ENCODE measurements around the gene PIK3R2. TPM values are rescaled to one million over a fixed set of nuclear protein-coding genes. Genes with fewer than 3 reads are reported as not detected.
"Not testable (repeated sequence)": the region's sequence is repeated elsewhere in the genome, so short reads cannot be mapped to it uniquely, and the experiment has no call there.

The PIK3R2 gene
- total and polyA plus RNA-seq, 2 experiments from 2014 or later, result 8.5 to 66.6 TPM

DNA sequence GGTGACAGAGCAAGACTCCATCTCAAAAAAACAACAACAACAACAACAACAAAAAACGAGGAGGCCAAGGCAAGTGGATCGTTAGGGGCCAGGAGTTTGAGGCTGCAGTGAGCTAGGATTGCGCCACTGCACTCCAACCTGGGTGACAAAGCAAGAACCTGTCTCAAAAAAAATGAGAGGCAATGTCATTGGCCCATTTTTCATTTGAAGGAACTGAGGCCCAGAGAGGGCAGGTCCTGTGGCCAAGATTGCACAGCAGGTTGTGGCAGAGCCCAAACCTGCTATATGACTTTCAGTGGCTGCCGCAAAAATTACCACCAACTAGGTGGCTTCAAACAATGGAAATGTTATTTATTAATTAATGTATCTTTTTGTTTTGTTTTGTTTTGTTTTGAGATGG lies 5.5 kb downstream of the PIK3R2 start (continued):
- no peak for TF ChIP-seq CTCF (conservative IDR thresholded peaks at IDR 0.05; ENCODE audit: low read depth in 2 of 2)
- TF ChIP-seq, protein P1, sequence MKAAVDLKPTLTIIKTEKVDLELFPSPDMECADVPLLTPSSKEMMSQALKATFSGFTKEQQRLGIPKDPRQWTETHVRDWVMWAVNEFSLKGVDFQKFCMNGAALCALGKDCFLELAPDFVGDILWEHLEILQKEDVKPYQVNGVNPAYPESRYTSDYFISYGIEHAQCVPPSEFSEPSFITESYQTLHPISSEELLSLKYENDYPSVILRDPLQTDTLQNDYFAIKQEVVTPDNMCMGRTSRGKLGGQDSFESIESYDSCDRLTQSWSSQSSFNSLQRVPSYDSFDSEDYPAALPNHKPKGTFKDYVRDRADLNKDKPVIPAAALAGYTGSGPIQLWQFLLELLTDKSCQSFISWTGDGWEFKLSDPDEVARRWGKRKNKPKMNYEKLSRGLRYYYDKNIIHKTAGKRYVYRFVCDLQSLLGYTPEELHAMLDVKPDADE (IDR thresholded peaks at IDR 0.05), result no peak
- TF ChIP-seq EZH2phosphoT487 (IDR thresholded peaks at IDR 0.05; ENCODE audit: unreplicated experiment), result no peak
- no peak for TF ChIP-seq JUNB (IDR thresholded peaks at IDR 0.05; ENCODE audit: unreplicated experiment)
- TF ChIP-seq, protein P2, sequence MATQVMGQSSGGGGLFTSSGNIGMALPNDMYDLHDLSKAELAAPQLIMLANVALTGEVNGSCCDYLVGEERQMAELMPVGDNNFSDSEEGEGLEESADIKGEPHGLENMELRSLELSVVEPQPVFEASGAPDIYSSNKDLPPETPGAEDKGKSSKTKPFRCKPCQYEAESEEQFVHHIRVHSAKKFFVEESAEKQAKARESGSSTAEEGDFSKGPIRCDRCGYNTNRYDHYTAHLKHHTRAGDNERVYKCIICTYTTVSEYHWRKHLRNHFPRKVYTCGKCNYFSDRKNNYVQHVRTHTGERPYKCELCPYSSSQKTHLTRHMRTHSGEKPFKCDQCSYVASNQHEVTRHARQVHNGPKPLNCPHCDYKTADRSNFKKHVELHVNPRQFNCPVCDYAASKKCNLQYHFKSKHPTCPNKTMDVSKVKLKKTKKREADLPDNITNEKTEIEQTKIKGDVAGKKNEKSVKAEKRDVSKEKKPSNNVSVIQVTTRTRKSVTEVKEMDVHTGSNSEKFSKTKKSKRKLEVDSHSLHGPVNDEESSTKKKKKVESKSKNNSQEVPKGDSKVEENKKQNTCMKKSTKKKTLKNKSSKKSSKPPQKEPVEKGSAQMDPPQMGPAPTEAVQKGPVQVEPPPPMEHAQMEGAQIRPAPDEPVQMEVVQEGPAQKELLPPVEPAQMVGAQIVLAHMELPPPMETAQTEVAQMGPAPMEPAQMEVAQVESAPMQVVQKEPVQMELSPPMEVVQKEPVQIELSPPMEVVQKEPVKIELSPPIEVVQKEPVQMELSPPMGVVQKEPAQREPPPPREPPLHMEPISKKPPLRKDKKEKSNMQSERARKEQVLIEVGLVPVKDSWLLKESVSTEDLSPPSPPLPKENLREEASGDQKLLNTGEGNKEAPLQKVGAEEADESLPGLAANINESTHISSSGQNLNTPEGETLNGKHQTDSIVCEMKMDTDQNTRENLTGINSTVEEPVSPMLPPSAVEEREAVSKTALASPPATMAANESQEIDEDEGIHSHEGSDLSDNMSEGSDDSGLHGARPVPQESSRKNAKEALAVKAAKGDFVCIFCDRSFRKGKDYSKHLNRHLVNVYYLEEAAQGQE (IDR thresholded peaks at IDR 0.05; ENCODE audit: unreplicated experiment), result no peak
- TF ChIP-seq ZNF114 (CRISPR knock-in tag; IDR thresholded peaks at IDR 0.05), result no peak
- TF ChIP-seq POLR2AphosphoS5 (IDR thresholded peaks at IDR 0.05; ENCODE audit: low read depth), result no peak
- TF ChIP-seq EZH2 (IDR thresholded peaks at IDR 0.05; ENCODE audit: low read depth, unreplicated experiment), result no peak
- no peak for TF ChIP-seq NANOG (IDR thresholded peaks at IDR 0.05; ENCODE audit: borderline replicate concordance)

DNA sequence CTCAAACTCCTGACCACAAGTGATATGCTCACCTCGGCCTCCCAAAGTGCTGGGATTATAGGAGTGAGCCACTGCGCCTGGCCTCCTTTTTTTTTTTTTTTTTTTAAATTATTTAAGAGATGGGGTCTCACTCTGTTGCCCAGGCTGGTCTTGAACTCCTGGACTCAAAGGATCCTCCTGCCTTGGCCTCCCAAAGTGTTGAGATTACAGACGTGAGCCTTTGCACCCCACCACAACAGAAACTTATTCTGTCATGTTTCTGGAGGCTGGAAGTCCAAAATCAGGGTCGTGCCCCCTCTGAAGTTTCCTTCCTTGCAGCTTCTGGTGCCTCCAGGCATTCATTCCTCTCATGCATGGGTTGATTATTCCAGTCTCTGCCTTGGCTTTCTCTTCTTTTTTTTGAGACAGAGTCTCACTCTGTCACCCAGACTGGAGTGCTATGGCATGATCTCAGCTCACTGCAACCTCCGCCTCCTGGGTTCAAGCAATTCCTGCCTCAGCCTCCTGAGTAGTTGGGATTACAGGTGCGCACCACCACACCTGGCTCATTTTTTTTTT lies 6.2 kb downstream of the PIK3R2 start:
- peaks cover 24% of the 10 kb centered on the region for H3K36me3 Mint-ChIP-seq (ENCODE audit: low read depth)

More for the DNA sequence above, 6.2 kb downstream of the PIK3R2 start:
- not testable (repeated sequence) for H3K27ac ChIP-seq (ENCODE audit: low read depth); H3K4me2 ChIP-seq; H3K4me3 ChIP-seq; H4K20me1 ChIP-seq (replicated peaks; ENCODE audit: insufficient read depth); H3K9me2 ChIP-seq (ENCODE audit: insufficient read depth); ATAC-seq; H2AFZ ChIP-seq; H3K9me3 Mint-ChIP-seq; H3K36me3 ChIP-seq (ENCODE audit: insufficient read depth); H3K27ac Mint-ChIP-seq; H3K79me2 ChIP-seq (replicated peaks; ENCODE audit: insufficient read depth); H3K27me3 ChIP-seq (ENCODE audit: insufficient read depth); DNase-seq (ENCODE audit: low spot score); H3K4me3 Mint-ChIP-seq
- peaks cover 11% of the 10 kb centered on the region for H3K27me3 Mint-ChIP-seq (ENCODE audit: insufficient read depth, low read depth, poor library complexity)
- H3K4me1 Mint-ChIP-seq, result peaks cover 16% of the 10 kb centered on the region
- Histone ChIP-seq H3F3A (replicated peaks; ENCODE audit: low read depth) (peaks cover 13% of the 10 kb centered on the region), H3K4me1 (ENCODE audit: insufficient read depth) (peaks cover 10% of the 10 kb centered on the region; the same call in 1 of the 2 replicates)

Measured in GM23338 (cell line).